ENCODE measurements around the gene ZNF543. TPM values are rescaled to one million over a fixed set of nuclear protein-coding genes. Genes with fewer than 3 reads are reported as not detected.
A peak's percentile ranks its signal among the peaks of the same experiment; 100 is the strongest.

The ZNF543 gene
- total RNA-seq, 1 experiment from 2014 or later: 8.4 TPM

DNA sequence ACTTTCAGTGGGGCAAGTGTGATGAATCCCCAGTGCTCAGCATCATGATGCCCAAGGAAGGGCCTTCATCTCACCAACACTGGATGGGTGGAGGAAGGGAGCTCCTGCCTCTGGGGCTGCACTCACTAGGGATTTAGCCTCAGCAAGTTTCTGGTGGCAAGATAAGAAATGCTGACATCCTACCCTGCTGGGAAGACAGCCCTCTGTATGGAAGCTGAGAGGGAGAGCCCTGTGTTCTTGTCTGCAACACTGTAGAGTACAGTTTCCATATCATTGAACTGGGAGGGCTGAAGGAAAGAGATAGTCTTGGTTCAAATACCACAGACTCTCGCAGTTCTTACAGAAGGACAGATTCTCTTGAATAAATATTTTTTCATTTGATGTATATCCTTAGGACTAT is 47.3 kb upstream of the ZNF543 start:
- no peak overlapping the region for H4K8ac ChIP-seq (replicated peaks; ENCODE audit: insufficient read length, low read depth, low read length)
- no peak overlapping the region for H4K91ac ChIP-seq (ENCODE audit: insufficient read length, low read depth, low read length)
- no peaks in the 10 kb centered on the region for H4K20me1 ChIP-seq (ENCODE audit: control insufficient read depth, insufficient read depth, insufficient read length)
- no peak overlapping the region for H2AK5ac ChIP-seq (ENCODE audit: insufficient read length, low read length)
- Mint-ChIP-seq H3K4me1 (peaks cover 5 to 7% of the 10 kb centered on the region in 2 experiments), H3K4me3 (no peak overlapping the region), H3K27ac (peak overlapping the region in 1 of 3 experiments; percentile 64; a peak in 1 of 7 replicates), H3K36me3 (ENCODE audit: insufficient read depth in 1 of 3, low read depth in 3 of 3) (peaks cover 0 to 3% (median 0%) of the 10 kb centered on the region in 3 experiments; a peak in 3 of 7 replicates), H3K9me3 (no peaks in the 10 kb centered on the region), H3K27me3 (ENCODE audit: low read depth) (peaks cover 2% of the 10 kb centered on the region)
- no peak overlapping the region for H3K9ac ChIP-seq (ENCODE audit: extremely low read depth, insufficient read length, low read length)
- H2BK12ac ChIP-seq (ENCODE audit: insufficient read length, low read depth, low read length): no peak overlapping the region
- no peak overlapping the region for H2BK15ac ChIP-seq (ENCODE audit: low read depth, low read length)
- H2AFZ ChIP-seq (ENCODE audit: low read length): no peak overlapping the region
- no peak for DNase-seq
- no peak overlapping the region for H3K27ac ChIP-seq (ENCODE audit: insufficient read length, low read depth, low read length)
- no CpG with 5 or more reads among the region's 1 CpG for WGBS (ENCODE audit: extremely low coverage, insufficient read length, low lambda C conversion rate)
- no peak overlapping the region for H2BK120ac ChIP-seq (ENCODE audit: low read depth, low read length, poor library complexity, severe bottlenecking)
- no peak overlapping the region for H3K14ac ChIP-seq (ENCODE audit: insufficient read depth, low read length)
- no peaks in the 10 kb centered on the region for H3K27me3 ChIP-seq (ENCODE audit: insufficient read depth, low read length)
- no peak overlapping the region for H3T11ph ChIP-seq (ENCODE audit: low read length)
- H3K23ac ChIP-seq (ENCODE audit: insufficient read length, low read depth, low read length): no peak overlapping the region
- H4K5ac ChIP-seq (ENCODE audit: insufficient read length, low read depth, low read length): no peak overlapping the region
- H3K56ac ChIP-seq (ENCODE audit: insufficient read length, low read depth, low read length): no peak overlapping the region
- H3K9me3 ChIP-seq (ENCODE audit: control insufficient read depth, low read depth, low read length): no peaks in the 10 kb centered on the region
- H3K18ac ChIP-seq (ENCODE audit: insufficient read length, low read depth, low read length): no peak overlapping the region
- H3K4me1 ChIP-seq (ENCODE audit: insufficient read depth, low read length): no peaks in the 10 kb centered on the region
- no peak overlapping the region for H2BK5ac ChIP-seq (ENCODE audit: insufficient read length, low read length)
- no peaks in the 10 kb centered on the region for H3K79me2 ChIP-seq (ENCODE audit: insufficient read depth, low read length)
- no peak overlapping the region for H3K4me2 ChIP-seq (ENCODE audit: insufficient read depth, insufficient read length, low read length)
- H2BK20ac ChIP-seq (ENCODE audit: low read depth, low read length, poor library complexity, severe bottlenecking): no peak overlapping the region
- TF ChIP-seq, protein P1, sequence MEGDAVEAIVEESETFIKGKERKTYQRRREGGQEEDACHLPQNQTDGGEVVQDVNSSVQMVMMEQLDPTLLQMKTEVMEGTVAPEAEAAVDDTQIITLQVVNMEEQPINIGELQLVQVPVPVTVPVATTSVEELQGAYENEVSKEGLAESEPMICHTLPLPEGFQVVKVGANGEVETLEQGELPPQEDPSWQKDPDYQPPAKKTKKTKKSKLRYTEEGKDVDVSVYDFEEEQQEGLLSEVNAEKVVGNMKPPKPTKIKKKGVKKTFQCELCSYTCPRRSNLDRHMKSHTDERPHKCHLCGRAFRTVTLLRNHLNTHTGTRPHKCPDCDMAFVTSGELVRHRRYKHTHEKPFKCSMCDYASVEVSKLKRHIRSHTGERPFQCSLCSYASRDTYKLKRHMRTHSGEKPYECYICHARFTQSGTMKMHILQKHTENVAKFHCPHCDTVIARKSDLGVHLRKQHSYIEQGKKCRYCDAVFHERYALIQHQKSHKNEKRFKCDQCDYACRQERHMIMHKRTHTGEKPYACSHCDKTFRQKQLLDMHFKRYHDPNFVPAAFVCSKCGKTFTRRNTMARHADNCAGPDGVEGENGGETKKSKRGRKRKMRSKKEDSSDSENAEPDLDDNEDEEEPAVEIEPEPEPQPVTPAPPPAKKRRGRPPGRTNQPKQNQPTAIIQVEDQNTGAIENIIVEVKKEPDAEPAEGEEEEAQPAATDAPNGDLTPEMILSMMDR (conservative IDR thresholded peaks at IDR 0.05): no peak
- no peaks in the 10 kb centered on the region for H3K23me2 ChIP-seq (ENCODE audit: insufficient read length, low read depth, low read length, poor library complexity, severe bottlenecking)
- no peaks in the 10 kb centered on the region for H3K79me1 ChIP-seq (ENCODE audit: insufficient read depth, low read depth, low read length, poor library complexity, severe bottlenecking)
- H3K4ac ChIP-seq (ENCODE audit: low read depth, low read length): no peak overlapping the region

Data from H9 (cell line).